RWPE2 (cell line): ENCODE results near the gene THAP2.

Source experiments
- ATAC-seq: fragments of 200-7000 bp; cut with Tn5 transposase; 3 replicates; pipeline ENCODE4 v1.9.1; 2021; ENCODE audit warnings: low read depth
- DNase-seq: peaks from one replicate; pipeline ENCODE4 v3.0.0-alpha.2; 2020; ENCODE audit warnings: low spot score
- H3K27ac ChIP-seq: fragments of 450-650 bp; 2 replicates; pipeline ENCODE4 v1.5.1; 2017; ENCODE audit warnings: mild to moderate bottlenecking; ENCODE audit not compliant: poor library complexity, severe bottlenecking
- H3K27me3 ChIP-seq: fragments of 250-450 bp; sonication (Bioruptor Pico); 2 replicates; pipeline ENCODE4 v1.5.1; 2021; ENCODE audit warnings: mild to moderate bottlenecking, moderate library complexity; ENCODE audit not compliant: insufficient read depth, poor library complexity, severe bottlenecking
- H3K36me3 ChIP-seq: fragments of 250-450 bp; sonication (Bioruptor Pico); 2 replicates; pipeline ENCODE4 v1.5.1; 2020; ENCODE audit warnings: low read depth, mild to moderate bottlenecking, moderate library complexity
- H3K4me1 ChIP-seq: fragments of 250-450 bp; sonication (Bioruptor Pico); 2 replicates; pipeline ENCODE4 v1.5.1; 2021; ENCODE audit warnings: mild to moderate bottlenecking, moderate library complexity; ENCODE audit not compliant: insufficient read depth, poor library complexity, severe bottlenecking
- H3K4me3 ChIP-seq: fragments of 250-450 bp; sonication (Bioruptor Pico); 2 replicates; pipeline ENCODE4 v1.5.1; 2021; ENCODE audit warnings: mild to moderate bottlenecking, moderate library complexity; ENCODE audit not compliant: severe bottlenecking
- H3K9me3 ChIP-seq: fragments of 250-450 bp; sonication (Bioruptor Pico); 2 replicates; pipeline ENCODE4 v1.5.1; 2021; ENCODE audit warnings: mild to moderate bottlenecking, moderate library complexity; ENCODE audit not compliant: severe bottlenecking
- TF ChIP-seq, protein P1 (sequence below): fragments of 450-650 bp; IDR thresholded peaks from one replicate; pipeline ENCODE4 v1.5.1; 2017; ENCODE audit warnings: mild to moderate bottlenecking, moderate library complexity; ENCODE audit not compliant: poor library complexity, severe bottlenecking

THAP2 gene

GRCh38 chr12:71682466-71682865 is 18.4 kb downstream of the THAP2 start:
- TF ChIP-seq, protein P1, sequence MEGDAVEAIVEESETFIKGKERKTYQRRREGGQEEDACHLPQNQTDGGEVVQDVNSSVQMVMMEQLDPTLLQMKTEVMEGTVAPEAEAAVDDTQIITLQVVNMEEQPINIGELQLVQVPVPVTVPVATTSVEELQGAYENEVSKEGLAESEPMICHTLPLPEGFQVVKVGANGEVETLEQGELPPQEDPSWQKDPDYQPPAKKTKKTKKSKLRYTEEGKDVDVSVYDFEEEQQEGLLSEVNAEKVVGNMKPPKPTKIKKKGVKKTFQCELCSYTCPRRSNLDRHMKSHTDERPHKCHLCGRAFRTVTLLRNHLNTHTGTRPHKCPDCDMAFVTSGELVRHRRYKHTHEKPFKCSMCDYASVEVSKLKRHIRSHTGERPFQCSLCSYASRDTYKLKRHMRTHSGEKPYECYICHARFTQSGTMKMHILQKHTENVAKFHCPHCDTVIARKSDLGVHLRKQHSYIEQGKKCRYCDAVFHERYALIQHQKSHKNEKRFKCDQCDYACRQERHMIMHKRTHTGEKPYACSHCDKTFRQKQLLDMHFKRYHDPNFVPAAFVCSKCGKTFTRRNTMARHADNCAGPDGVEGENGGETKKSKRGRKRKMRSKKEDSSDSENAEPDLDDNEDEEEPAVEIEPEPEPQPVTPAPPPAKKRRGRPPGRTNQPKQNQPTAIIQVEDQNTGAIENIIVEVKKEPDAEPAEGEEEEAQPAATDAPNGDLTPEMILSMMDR, result no peak
- Histone ChIP-seq H3K4me3 (no peak overlapping the region), H3K9me3 (no peaks in the 10 kb centered on the region), H3K27me3 (no peaks in the 10 kb centered on the region), H3K36me3 (no peaks in the 10 kb centered on the region), H3K27ac (no peak overlapping the region), H3K4me1 (peaks cover 14% of the 10 kb centered on the region)
- ATAC-seq (no peak), DNase-seq (no peak)

- no peak overlapping the region for H3K27ac ChIP-seq
- no peak overlapping the region for H3K4me3 ChIP-seq
- H3K27me3 ChIP-seq, result no peaks in the 10 kb centered on the region
- TF ChIP-seq, protein P1, result no peak
- H3K9me3 ChIP-seq, result no peaks in the 10 kb centered on the region
- peaks cover 16% of the 10 kb centered on the region for H3K4me1 ChIP-seq
- ATAC-seq (no peak), DNase-seq (no peak)
- no peaks in the 10 kb centered on the region for H3K36me3 ChIP-seq
Observed at GRCh38 chr12:71683633-71684032, 19.5 kb downstream of the THAP2 start.

- Histone ChIP-seq H3K4me1 (peaks cover 16% of the 10 kb centered on the region), H3K36me3 (no peaks in the 10 kb centered on the region), H3K27me3 (no peaks in the 10 kb centered on the region), H3K4me3 (no peak overlapping the region), H3K9me3 (no peaks in the 10 kb centered on the region), H3K27ac (no peak overlapping the region)
- no peak for DNase-seq
- TF ChIP-seq, protein P1, result no peak
- ATAC-seq, result no peak
Observed at GRCh38 chr12:71684081-71684480, 20.0 kb downstream of the THAP2 start.

GRCh38 chr12:71685312-71685906 is 21.3 kb downstream of the THAP2 start:
- Histone ChIP-seq H3K4me1 (peaks cover 16% of the 10 kb centered on the region), H3K27me3 (no peaks in the 10 kb centered on the region), H3K4me3 (peak overlapping the region; percentile 54), H3K27ac (peak overlapping the region; percentile 59), H3K36me3 (no peaks in the 10 kb centered on the region), H3K9me3 (no peaks in the 10 kb centered on the region)
- TF ChIP-seq, protein P1, result no peak
- DNase-seq (no peak), ATAC-seq (no peak)

DNA sequence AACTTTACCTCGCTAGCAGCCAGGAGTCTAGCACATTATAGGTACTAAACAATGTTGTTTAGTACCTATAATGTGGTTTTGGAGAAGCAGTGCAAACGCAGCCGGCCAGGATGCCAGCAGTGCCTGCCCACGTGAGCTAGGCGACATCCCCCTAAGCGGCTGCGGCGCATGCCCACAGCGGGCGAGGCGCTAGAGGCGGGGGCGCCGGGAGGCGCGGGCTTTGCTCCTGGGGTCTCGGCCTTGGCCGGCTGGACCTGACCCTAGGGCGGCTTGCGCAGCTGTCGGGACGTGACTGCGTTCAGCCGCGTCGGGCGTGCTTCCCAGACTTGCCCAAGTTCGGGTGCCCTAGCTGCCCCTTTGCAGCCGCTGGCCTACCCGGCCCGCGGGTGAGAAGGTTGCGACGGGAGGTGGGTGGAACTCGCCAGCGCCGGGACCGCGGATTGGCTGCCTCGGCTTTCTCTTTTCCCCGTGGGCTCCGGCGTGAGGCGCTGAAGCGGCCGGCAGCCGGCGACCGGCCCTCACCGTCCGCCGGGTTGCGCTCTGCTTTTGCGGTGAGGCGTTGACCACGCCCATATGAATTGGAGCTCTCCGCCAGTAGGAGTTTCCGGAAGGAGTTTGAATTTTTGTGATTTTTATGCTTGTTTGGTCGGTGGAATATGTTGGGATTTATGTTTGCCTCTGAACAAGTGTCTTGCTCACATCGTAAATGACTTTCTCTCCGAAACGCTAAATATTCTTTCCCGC is 22.0 kb downstream of the THAP2 start, which contains the start of gene TMEM19:
Gene TMEM19 (plus strand): TSS at position 169 of the 744 bp plus-strand sequence. CDS start 599 bp downstream, outside the sequence.
- Histone ChIP-seq H3K36me3 (no peaks in the 10 kb centered on the region), H3K9me3 (no peaks in the 10 kb centered on the region), H3K4me3 (peak within 1 kb of the TSS; percentile 54), H3K4me1 (peaks cover 16% of the 10 kb centered on the region), H3K27ac (peak within 1 kb of the TSS; percentile 59), H3K27me3 (no peaks in the 10 kb centered on the region)
- TF ChIP-seq, protein P1, result peak; percentile 74
- ATAC-seq, result peak; percentile 95
- peak; percentile 83 for DNase-seq
